GM12878 (cell line): ENCODE data around the gene GAB1. TPM values are rescaled to one million over a fixed set of nuclear protein-coding genes. Genes with fewer than 3 reads are reported as not detected.

Source experiments
- ATAC-seq: fragments of 200-7000 bp; cut with Tn5 transposase; 3 replicates; pipeline ENCODE4 v1.9.1; 2020; ENCODE audit warnings: mild to moderate bottlenecking, moderate library complexity
- BruUV-seq: library from RNA; stranded (reverse); fragments of 400-500 nt; replicated peaks from 2 replicates; lab custom pipeline; 2021; lab: Mats Ljungman, UMichigan
- CTCF ChIA-PET: fragments of 300-600 bp; sonication (Branson Sonifier 250); formaldehyde crosslinking; extraction: SDS; loops from one replicate; lab custom pipeline; 2021; ENCODE audit warnings: inconsistent platforms; lab: Yijun Ruan, JAX
- POLR2A ChIA-PET: fragments of 350-600 bp; formaldehyde crosslinking; extraction: SDS; loops from one replicate; lab custom pipeline; 2021; ENCODE audit warnings: inconsistent platforms; lab: Charles Lee
- RAD21 ChIA-PET: fragments of 300-600 bp; sonication (Branson Sonifier 250); formaldehyde crosslinking; loops from one replicate; lab custom pipeline; 2023; ENCODE audit warnings: antibody characterized with exemption; ENCODE audit not compliant: unreplicated experiment; lab: Charles Lee
- SMC1A ChIA-PET: fragments of 300-600 bp; sonication (Branson Sonifier 250); formaldehyde crosslinking; loops from one replicate; lab custom pipeline; 2023; ENCODE audit not compliant: unreplicated experiment, uncharacterized antibody; lab: Charles Lee
- DNase-seq: peaks from one replicate; pipeline ENCODE4 v3.0.0-alpha.2; 2011; ENCODE audit warnings: low read depth, low spot score
- FAIRE-seq: peaks from 3 replicates; lab custom pipeline; 2011; peaks lifted over from hg19 to GRCh38; lab: Jason Lieb, UNC
- H2AFZ ChIP-seq: 2 replicates; pipeline ENCODE4 v1.6.0; 2011; ENCODE audit warnings: low read depth, low read length, control low read depth; ENCODE audit not compliant: control insufficient read depth
- H3K27ac ChIP-seq: 2 replicates; pipeline ENCODE4 v1.5.1; 2011; ENCODE audit warnings: control low read depth; ENCODE audit not compliant: control insufficient read depth, insufficient read depth
- H3K27me3 ChIP-seq, 2 experiments: replicated peaks in 1 of 2; 2 replicates each; pipeline versions ENCODE4 v1.6.0 to v1.6.1; 2011; ENCODE audit warnings: low read length in 1 of 2; ENCODE audit not compliant: control insufficient read depth in 2 of 2, insufficient read depth in 2 of 2
- H3K36me3 ChIP-seq, 2 experiments: 2 replicates each; pipeline ENCODE4 v1.5.1; 2011; ENCODE audit warnings: low read length in 1 of 2; ENCODE audit not compliant: control insufficient read depth in 2 of 2, insufficient read depth in 2 of 2
- H3K4me1 ChIP-seq: 2 replicates; pipeline ENCODE4 v1.6.1; 2011; ENCODE audit warnings: mild to moderate bottlenecking, low read length, moderate library complexity, mixed read lengths; ENCODE audit not compliant: control insufficient read depth, insufficient read depth
- H3K4me2 ChIP-seq: 2 replicates; pipeline ENCODE4 v1.6.0; 2011; ENCODE audit warnings: control low read depth; ENCODE audit not compliant: control insufficient read depth, insufficient read depth
- H3K4me3 ChIP-seq: fragments of 200-600 bp; sonication (generic); 2 replicates; pipeline ENCODE4 v1.5.1; 2016
- H3K79me2 ChIP-seq: 2 replicates; pipeline ENCODE4 v1.6.0; 2011; ENCODE audit warnings: low read length; ENCODE audit not compliant: control insufficient read depth, insufficient read depth
- H3K9ac ChIP-seq: 2 replicates; pipeline ENCODE4 v1.8.0; 2011; ENCODE audit warnings: low read length, control low read depth, mixed read lengths; ENCODE audit not compliant: control insufficient read depth, insufficient read depth
- H3K9me3 ChIP-seq: replicated peaks from 3 replicates; pipeline ENCODE4 v1.5.1; 2011; ENCODE audit warnings: mild to moderate bottlenecking, low read length; ENCODE audit not compliant: control insufficient read depth, insufficient read depth
- H4K20me1 ChIP-seq: 2 replicates; pipeline ENCODE4 v1.6.0; 2011; ENCODE audit not compliant: control insufficient read depth, insufficient read depth
- CREM ChIP-seq: IDR thresholded peaks from 2 replicates; pipeline ENCODE4 v1.6.1; 2014; ENCODE audit warnings: antibody characterized with exemption, low read depth
- EP300 ChIP-seq, 2 experiments: fragments of 150-350 bp in 1 of 2; IDR thresholded peaks; 2 replicates each; pipeline ENCODE4 v1.6.1; 2011 to 2012; ENCODE audit warnings: low read depth in 2 of 2, low read length in 2 of 2, borderline replicate concordance in 1 of 2, improper control_type of control experiment in 1 of 2, inconsistent platforms in 1 of 2; ENCODE audit not compliant: control insufficient read depth in 1 of 2
- IKZF2 ChIP-seq, 2 experiments: fragments of 450-650 bp; IDR thresholded peaks; 2 replicates each; pipeline ENCODE4 v1.6.1; 2017; ENCODE audit warnings: mild to moderate bottlenecking in 2 of 2, moderate library complexity in 2 of 2
- JUNB ChIP-seq: IDR thresholded peaks from 2 replicates; pipeline ENCODE4 v1.6.1; 2016; ENCODE audit warnings: antibody characterized with exemption, mild to moderate bottlenecking
- MXI1 ChIP-seq: fragments of 150-350 bp; IDR thresholded peaks from 2 replicates; pipeline ENCODE4 v1.6.1; 2011; ENCODE audit warnings: low read depth, mild to moderate bottlenecking, inconsistent platforms, low read length, improper control_type of control experiment
- NFYB ChIP-seq: IDR thresholded peaks from 2 replicates; pipeline ENCODE4 v1.6.1; 2011; ENCODE audit warnings: low read depth, mild to moderate bottlenecking, low read length, improper control_type of control experiment, moderate library complexity; ENCODE audit not compliant: insufficient read depth
- RUNX3 ChIP-seq: IDR thresholded peaks from 2 replicates; pipeline ENCODE4 v1.6.1; 2012; ENCODE audit warnings: low read length, inconsistent platforms
- WGBS: methylation state at CpG from one replicate; pipeline ENCODE4 v1.1.6; 2016; ENCODE audit warnings: low lambda C conversion rate; ENCODE audit not compliant: insufficient replicate concordance, insufficient coverage; ENCODE audit errors: missing lambda C conversion rate; 5-methylcytosine and 5-hydroxymethylcytosine counted together
- in situ Hi-C: fragments of 300-500 bp; cut with MboI; formaldehyde crosslinking; loops from 9 replicates; pipeline ENCODE4 v1.14.3; 2018; ENCODE audit warnings: mixed read lengths
- intact Hi-C: fragments of 100-400 bp; cut with micrococcal nuclease; formaldehyde crosslinking; loops from one replicate; pipeline ENCODE4 v1.14.2; 2022; ENCODE audit not compliant: unreplicated experiment
- polyA plus RNA-seq, 11 experiments: library from polyadenylated mRNA; depleted of rRNA in 4 of 11; unstranded in 6 of 11; stranded (reverse) in 5 of 11; fragments of >200 nt; fragmentation: Nextera tagmentation in 4 of 11; fragmentation: Illumina TruSeq in 1 of 11; extraction: Ambion mirVana in 4 of 11; extraction: Trizol in 1 of 11; gene quantifications; 1 replicate in 1 of 11; 2 replicates in 10 of 11; pipeline versions ENCODE4 v1.2.1 to v1.2.3, GENCODE V29; 2011 to 2016; ENCODE audit warnings: inconsistent platforms in 2 of 11, missing spikeins in 2 of 11, low read depth in 1 of 11
- total RNA-seq, 4 experiments: library from RNA; depleted of rRNA in 3 of 4; stranded (reverse); fragments of >200 nt in 3 of 4; fragmentation: Illumina TruSeq in 1 of 4; extraction: Trizol in 1 of 4; gene quantifications; 2 replicates each; pipeline versions ENCODE4 v1.2.1 to v1.2.3, GENCODE V29; 2013 to 2021
- TF ChIP-seq, protein P1 (sequence below): fragments of 450-650 bp; IDR thresholded peaks from 2 replicates; pipeline ENCODE4 v1.6.1; 2017; ENCODE audit warnings: mild to moderate bottlenecking, low read depth, inconsistent platforms; ENCODE audit not compliant: poor library complexity, severe bottlenecking

GAB1 gene
- total and polyA plus RNA-seq, 10 of the 15 experiments (the other 5 are each of a cell fraction or from before 2014, with no cell fraction given), result 0.37 to 5.3 (median 3.2) TPM

GRCh38 chr4:143402776-143403552, 66.3 kb downstream of the GAB1 start:
- intact Hi-C loops, result no loop called here
- 3% methylated on average over 4 of the region's 4 CpGs for WGBS
- no peaks in the 10 kb centered on the region; a peak in 1 of 4 replicates for H3K27me3 ChIP-seq
- in situ Hi-C loops, result no loop called here
- H3K27ac ChIP-seq, result no peak overlapping the region
- H3K36me3 ChIP-seq, result no peaks in the 10 kb centered on the region
- H3K4me2 ChIP-seq, result 0 out of 2 replicates have a peak overlapping the region, but pooled peaks have one; percentile 1
- ChIA-PET RAD21 (interaction anchor here (0.7 to 5.3 kb wide), 17 partner anchors 9 to 200 kb away, joined by 3 to 89 read pairs (median 8); partner anchors contain the start of gene GAB1), POLR2A (interaction anchor here (0.6 to 3.7 kb wide), 5 partner anchors 16 to 110 kb away, joined by 4 to 33 read pairs (median 12); partner anchors contain the start of gene GAB1), SMC1A (interaction anchor here (0.6 to 5.3 kb wide), 15 partner anchors 11 to 214 kb away, joined by 3 to 166 read pairs (median 8); no protein-coding TSS in a partner anchor), CTCF (interaction anchor here (0.7 to 5.3 kb wide), 15 partner anchors 9 to 80 kb away, joined by 3 to 85 read pairs (median 4); partner anchors contain the start of gene GAB1)
- peak overlapping the region; percentile 4; the same call in 1 of the 2 replicates for H2AFZ ChIP-seq
- FAIRE-seq (no peak), ATAC-seq (peak; percentile 52), DNase-seq (no peak)
- TF ChIP-seq EP300 (IDR thresholded peaks at IDR 0.05; ENCODE audit: borderline replicate concordance in 1 of 2, control insufficient read depth in 1 of 2, low read depth in 2 of 2, low read length in 2 of 2), result 0 out of 4 replicates have a peak, but pooled peaks of 1 of the 2 experiments have one; percentile 12
- TF ChIP-seq MXI1, result no peak
- TF ChIP-seq CREM, result 0 out of 2 replicates have a peak, but pooled peaks have one; percentile 10
- no peak for TF ChIP-seq NFYB
- TF ChIP-seq IKZF2 (IDR thresholded peaks at IDR 0.05), result no peak
- TF ChIP-seq JUNB, result peak; percentile 54
- peak; percentile 23; the same call in 1 of the 2 replicates for TF ChIP-seq RUNX3
- TF ChIP-seq, protein P1, sequence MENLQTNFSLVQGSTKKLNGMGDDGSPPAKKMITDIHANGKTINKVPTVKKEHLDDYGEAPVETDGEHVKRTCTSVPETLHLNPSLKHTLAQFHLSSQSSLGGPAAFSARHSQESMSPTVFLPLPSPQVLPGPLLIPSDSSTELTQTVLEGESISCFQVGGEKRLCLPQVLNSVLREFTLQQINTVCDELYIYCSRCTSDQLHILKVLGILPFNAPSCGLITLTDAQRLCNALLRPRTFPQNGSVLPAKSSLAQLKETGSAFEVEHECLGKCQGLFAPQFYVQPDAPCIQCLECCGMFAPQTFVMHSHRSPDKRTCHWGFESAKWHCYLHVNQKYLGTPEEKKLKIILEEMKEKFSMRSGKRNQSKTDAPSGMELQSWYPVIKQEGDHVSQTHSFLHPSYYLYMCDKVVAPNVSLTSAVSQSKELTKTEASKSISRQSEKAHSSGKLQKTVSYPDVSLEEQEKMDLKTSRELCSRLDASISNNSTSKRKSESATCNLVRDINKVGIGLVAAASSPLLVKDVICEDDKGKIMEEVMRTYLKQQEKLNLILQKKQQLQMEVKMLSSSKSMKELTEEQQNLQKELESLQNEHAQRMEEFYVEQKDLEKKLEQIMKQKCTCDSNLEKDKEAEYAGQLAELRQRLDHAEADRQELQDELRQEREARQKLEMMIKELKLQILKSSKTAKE, result peak; percentile 37
- H3K9ac ChIP-seq, result no peak overlapping the region
- no peaks in the 10 kb centered on the region for H4K20me1 ChIP-seq
- peaks cover 30% of the 10 kb centered on the region for H3K4me1 ChIP-seq
- BruUV-seq, result no TSS peak
- no peaks in the 10 kb centered on the region for H3K9me3 ChIP-seq
- 0 out of 2 replicates have a peak overlapping the region, but pooled peaks have one; percentile 1 for H3K4me3 ChIP-seq
- no peaks in the 10 kb centered on the region for H3K79me2 ChIP-seq
